GM12873 (cell line): ENCODE measurements around the gene KIAA0930.

Experiments used
- TF ChIP-seq, protein P1 (sequence below): IDR thresholded peaks from 2 replicates; pipeline ENCODE4 v1.5.1; 2012; ENCODE audit warnings: low read depth, mild to moderate bottlenecking, moderate library complexity, low read length, control low read depth; ENCODE audit not compliant: insufficient read depth; ENCODE audit errors: missing control alignments

Gene KIAA0930

DNA sequence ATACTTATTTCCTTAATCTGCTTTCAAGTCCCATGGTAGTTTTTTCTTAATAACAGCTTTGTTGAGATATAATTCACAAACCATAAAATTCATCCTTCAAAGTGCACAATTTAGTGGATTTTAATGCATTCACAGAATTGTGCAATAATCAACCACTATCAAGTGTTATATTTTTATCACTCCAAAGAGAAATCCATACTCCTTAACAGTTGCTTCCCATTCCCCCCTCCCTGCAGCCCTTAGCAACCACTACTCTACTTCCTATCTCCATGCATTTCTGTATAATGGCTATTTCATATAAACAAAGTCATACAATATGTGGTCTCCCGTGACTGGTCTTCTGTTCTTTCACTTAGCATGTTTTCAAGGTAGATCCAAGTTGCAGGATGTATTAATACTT, 95.8 kb downstream of the KIAA0930 start:
- TF ChIP-seq, protein P1, sequence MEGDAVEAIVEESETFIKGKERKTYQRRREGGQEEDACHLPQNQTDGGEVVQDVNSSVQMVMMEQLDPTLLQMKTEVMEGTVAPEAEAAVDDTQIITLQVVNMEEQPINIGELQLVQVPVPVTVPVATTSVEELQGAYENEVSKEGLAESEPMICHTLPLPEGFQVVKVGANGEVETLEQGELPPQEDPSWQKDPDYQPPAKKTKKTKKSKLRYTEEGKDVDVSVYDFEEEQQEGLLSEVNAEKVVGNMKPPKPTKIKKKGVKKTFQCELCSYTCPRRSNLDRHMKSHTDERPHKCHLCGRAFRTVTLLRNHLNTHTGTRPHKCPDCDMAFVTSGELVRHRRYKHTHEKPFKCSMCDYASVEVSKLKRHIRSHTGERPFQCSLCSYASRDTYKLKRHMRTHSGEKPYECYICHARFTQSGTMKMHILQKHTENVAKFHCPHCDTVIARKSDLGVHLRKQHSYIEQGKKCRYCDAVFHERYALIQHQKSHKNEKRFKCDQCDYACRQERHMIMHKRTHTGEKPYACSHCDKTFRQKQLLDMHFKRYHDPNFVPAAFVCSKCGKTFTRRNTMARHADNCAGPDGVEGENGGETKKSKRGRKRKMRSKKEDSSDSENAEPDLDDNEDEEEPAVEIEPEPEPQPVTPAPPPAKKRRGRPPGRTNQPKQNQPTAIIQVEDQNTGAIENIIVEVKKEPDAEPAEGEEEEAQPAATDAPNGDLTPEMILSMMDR: no peak

GRCh38 chr22:45142376-45142775, 98.3 kb downstream of the KIAA0930 start:
- TF ChIP-seq, protein P1: no peak
